Spleen (tissue), 11 donors: ENCODE measurements around the gene ATRIP. TPM values are rescaled to one million over a fixed set of nuclear protein-coding genes. Genes with fewer than 3 reads are reported as not detected.

Source experiments
- DNase-seq: peaks from one replicate; pipeline ENCODE4 v3.0.0-alpha.2; 2020
- H3K27ac ChIP-seq, 8 donors: fragments of 200-600 bp; sonication (generic) in 7 of 8; 1 replicate in 4 of 8; 2 replicates in 4 of 8; pipeline versions ENCODE4 v1.5.0 to v1.8.0; 2016 to 2021; ENCODE audit warnings: inconsistent platforms in 4 of 8, mild to moderate bottlenecking in 4 of 8, moderate library complexity in 1 of 8
- H3K27me3 ChIP-seq, 7 donors: fragments of 200-600 bp; sonication (generic) in 6 of 7; replicated peaks in 1 of 7; 1 replicate in 4 of 7; 2 replicates in 3 of 7; pipeline versions ENCODE4 v1.5.0 to v1.8.0; 2016 to 2021; ENCODE audit warnings: inconsistent platforms in 3 of 7, mild to moderate bottlenecking in 1 of 7
- H3K36me3 ChIP-seq, 6 donors: fragments of 200-600 bp; sonication (generic) in 5 of 6; 1 replicate in 4 of 6; 2 replicates in 2 of 6; pipeline versions ENCODE4 v1.5.0 to v1.8.0; 2016 to 2021; ENCODE audit warnings: inconsistent platforms in 2 of 6
- H3K4me1 ChIP-seq, 6 donors: fragments of 200-600 bp; sonication (generic) in 5 of 6; 1 replicate in 3 of 6; 2 replicates in 3 of 6; pipeline versions ENCODE4 v1.5.0 to v1.8.0; 2016 to 2021; ENCODE audit warnings: inconsistent platforms in 3 of 6
- H3K4me3 ChIP-seq, 8 donors: fragments of 200-600 bp; sonication (generic) in 7 of 8; 1 replicate in 4 of 8; 2 replicates in 4 of 8; pipeline versions ENCODE4 v1.5.0 to v1.8.0; 2016 to 2021; ENCODE audit warnings: inconsistent platforms in 4 of 8, mild to moderate bottlenecking in 4 of 8, moderate library complexity in 2 of 8
- H3K9me3 ChIP-seq, 8 donors: fragments of 200-600 bp; sonication (generic) in 7 of 8; 1 replicate in 4 of 8; 2 replicates in 4 of 8; pipeline versions ENCODE4 v1.5.0 to v1.8.0; 2016 to 2021; ENCODE audit warnings: inconsistent platforms in 4 of 8
- POLR2A ChIP-seq, 3 donors: fragments of 450-650 bp; IDR thresholded peaks; one replicate each; pipeline ENCODE4 v1.5.1; 2017; ENCODE audit warnings: antibody characterized with exemption in 3 of 3, mild to moderate bottlenecking in 1 of 3
- POLR2AphosphoS5 ChIP-seq, 3 donors: sonication (generic); formaldehyde crosslinking; IDR thresholded peaks; one replicate each; pipeline ENCODE4 v1.5.1; 2017; ENCODE audit warnings: antibody characterized with exemption in 3 of 3
- WGBS, 5 donors: extraction: QIAGEN DNeasy Blood & Tissue Kit in 3 of 5; methylation state at CpG; one replicate each; pipeline versions ENCODE4 v1.1.5 to v1.1.7; 2013 to 2018; 5-methylcytosine and 5-hydroxymethylcytosine counted together
- intact Hi-C: fragments of 100-400 bp; cut with DNase I; formaldehyde crosslinking; loops from one replicate; pipeline ENCODE4 v1.15.0; 2023; ENCODE audit warnings: low total_unique reads
- polyA plus RNA-seq, 3 donors: library from polyadenylated mRNA; stranded (reverse); fragments of 200-250 nt; gene quantifications; one replicate each; pipeline ENCODE4 v1.2.1, GENCODE V29; 2013
- total RNA-seq, 7 donors: library from RNA; depleted of rRNA in 3 of 7; stranded (reverse); fragments of >200 nt in 3 of 7; fragmentation: NEBNext Ultra II Directional in 4 of 7; extraction: Animal tissue kit (Norgen Biotek cat#: 25700) in 4 of 7; gene quantifications; one replicate each; pipeline versions ENCODE4 v1.1.0 to v1.2.1, GENCODE V29; 2016 to 2021
- TF ChIP-seq, protein P1 (sequence below), 11 experiments: fragments of 200-600 bp in 7 of 11; fragments of 450-650 bp in 4 of 11; sonication (generic) in 4 of 11; IDR thresholded peaks in 8 of 11; conservative IDR thresholded peaks in 3 of 11; 1 replicate in 7 of 11; 2 replicates in 4 of 11; pipeline versions ENCODE4 v1.4.0 to v1.8.0; 2016 to 2021; ENCODE audit warnings: antibody characterized with exemption in 11 of 11, inconsistent platforms in 4 of 11, mild to moderate bottlenecking in 1 of 11
- donor health status: healthy with polysubstance abuse.
- donor health status: DM: no; HTN: no; CAD: no; lungs with moderate emphysema.
- donor health status: DM: no; HTN: no; CAD: no.
- donor health status: Bipolar disorder and iron deficiency.
- donor health status: healthy.
- donor health status: DM: no; HTN: no; CAD: no.
- donor health status: DM: yes; HTN: yes; CAD: no.

The ATRIP gene
- total and polyA plus RNA-seq, 10 donors = 5.2 to 10.0 (median 6.8) TPM

DNA sequence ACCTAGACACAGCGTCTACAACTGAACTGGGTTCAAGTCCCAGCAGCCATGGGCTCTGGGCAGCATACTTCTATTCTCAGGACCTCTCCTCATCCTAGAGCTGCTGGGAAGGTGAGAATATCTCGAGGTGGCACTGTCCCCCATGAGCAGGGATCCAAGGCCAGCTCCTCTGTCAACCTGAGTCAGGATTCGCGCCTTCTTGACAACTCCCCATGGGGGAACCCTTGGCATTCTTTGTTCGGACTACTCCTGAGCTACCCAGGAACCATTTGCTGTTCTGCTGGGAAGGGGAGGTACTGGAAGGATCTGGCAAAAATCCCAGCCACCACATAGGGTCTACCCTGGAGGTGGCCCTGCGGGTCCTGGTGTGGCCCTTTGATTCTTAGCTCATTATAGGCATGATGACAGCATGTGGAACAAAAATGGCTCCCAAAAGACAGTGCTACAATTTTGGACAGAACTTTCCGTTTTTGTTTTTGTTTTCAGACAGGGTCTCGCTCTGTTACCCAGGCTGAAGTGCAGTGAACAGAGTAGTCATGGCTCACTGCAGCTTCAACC, 38.9 kb upstream of the ATRIP start:
- whole genome bisulfite sequencing, 5 donors = 83 to 90% (median 88%) methylated on average over 7 to 8 of the region's 8 CpGs
- intact Hi-C loops = no loop called here
- DNase-seq = peak; percentile 35
- Histone ChIP-seq H3K27ac (peak overlapping the region in 6 of 8 donors; percentile 4 to 72 (median 49)), H3K9me3 (no peaks in the 10 kb centered on the region), H3K36me3 (peaks cover 0 to 63% (median 10%) of the 10 kb centered on the region in 6 donors), H3K4me1 (peaks cover 0 to 37% (median 16%) of the 10 kb centered on the region in 6 donors), H3K4me3 (no peak overlapping the region), H3K27me3 (no peaks in the 10 kb centered on the region)
- no peak for TF ChIP-seq POLR2A (IDR thresholded peaks at IDR 0.05)
- TF ChIP-seq, protein P1, sequence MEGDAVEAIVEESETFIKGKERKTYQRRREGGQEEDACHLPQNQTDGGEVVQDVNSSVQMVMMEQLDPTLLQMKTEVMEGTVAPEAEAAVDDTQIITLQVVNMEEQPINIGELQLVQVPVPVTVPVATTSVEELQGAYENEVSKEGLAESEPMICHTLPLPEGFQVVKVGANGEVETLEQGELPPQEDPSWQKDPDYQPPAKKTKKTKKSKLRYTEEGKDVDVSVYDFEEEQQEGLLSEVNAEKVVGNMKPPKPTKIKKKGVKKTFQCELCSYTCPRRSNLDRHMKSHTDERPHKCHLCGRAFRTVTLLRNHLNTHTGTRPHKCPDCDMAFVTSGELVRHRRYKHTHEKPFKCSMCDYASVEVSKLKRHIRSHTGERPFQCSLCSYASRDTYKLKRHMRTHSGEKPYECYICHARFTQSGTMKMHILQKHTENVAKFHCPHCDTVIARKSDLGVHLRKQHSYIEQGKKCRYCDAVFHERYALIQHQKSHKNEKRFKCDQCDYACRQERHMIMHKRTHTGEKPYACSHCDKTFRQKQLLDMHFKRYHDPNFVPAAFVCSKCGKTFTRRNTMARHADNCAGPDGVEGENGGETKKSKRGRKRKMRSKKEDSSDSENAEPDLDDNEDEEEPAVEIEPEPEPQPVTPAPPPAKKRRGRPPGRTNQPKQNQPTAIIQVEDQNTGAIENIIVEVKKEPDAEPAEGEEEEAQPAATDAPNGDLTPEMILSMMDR (IDR thresholded peaks at IDR 0.05 in 8 of 11, conservative IDR thresholded peaks at IDR 0.05 in 3 of 11) = no peak
- no peak for TF ChIP-seq POLR2AphosphoS5 (IDR thresholded peaks at IDR 0.05)

DNA sequence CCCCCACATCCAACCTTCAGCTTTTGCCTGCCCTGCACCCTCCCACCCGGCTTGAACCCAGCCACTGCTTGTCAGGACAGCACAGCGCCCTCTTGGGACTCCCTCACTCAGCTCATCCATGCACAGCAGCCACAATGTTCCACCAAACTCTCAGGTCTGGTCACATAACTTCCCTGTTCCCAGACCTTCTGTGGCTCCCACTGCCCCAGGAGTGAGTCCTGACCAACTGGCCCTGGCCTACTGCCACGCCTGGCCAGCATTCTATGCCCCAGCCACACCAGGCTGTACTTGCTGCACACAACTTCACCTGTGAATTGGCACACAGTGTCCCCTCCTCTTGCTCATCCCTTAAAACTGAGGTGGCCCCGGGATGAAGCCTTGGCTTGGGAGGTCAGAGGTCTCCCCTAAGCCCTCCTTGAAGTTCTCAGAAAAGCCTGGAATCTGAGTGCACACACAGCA, 37.7 kb upstream of the ATRIP start:
- TF ChIP-seq POLR2AphosphoS5 (IDR thresholded peaks at IDR 0.05) (no peak), POLR2A (IDR thresholded peaks at IDR 0.05) (no peak)
- TF ChIP-seq, protein P1 (IDR thresholded peaks at IDR 0.05 in 8 of 11, conservative IDR thresholded peaks at IDR 0.05 in 3 of 11) = no peak
- intact Hi-C loops = no loop called here
- peaks cover 0 to 76% (median 16%) of the 10 kb centered on the region in 6 donors for H3K36me3 ChIP-seq
- no peaks in the 10 kb centered on the region for H3K9me3 ChIP-seq
- DNase-seq = peak; percentile 55
- no peak overlapping the region for H3K4me3 ChIP-seq
- H3K4me1 ChIP-seq = peaks cover 0 to 25% (median 10%) of the 10 kb centered on the region in 6 donors
- 75 to 90% (median 78%) methylated on average over 4 of the region's 4 CpGs for WGBS, 5 donors
- H3K27ac ChIP-seq = peak overlapping the region in 2 of 8 donors; percentile 71 to 72
- no peaks in the 10 kb centered on the region for H3K27me3 ChIP-seq

DNA sequence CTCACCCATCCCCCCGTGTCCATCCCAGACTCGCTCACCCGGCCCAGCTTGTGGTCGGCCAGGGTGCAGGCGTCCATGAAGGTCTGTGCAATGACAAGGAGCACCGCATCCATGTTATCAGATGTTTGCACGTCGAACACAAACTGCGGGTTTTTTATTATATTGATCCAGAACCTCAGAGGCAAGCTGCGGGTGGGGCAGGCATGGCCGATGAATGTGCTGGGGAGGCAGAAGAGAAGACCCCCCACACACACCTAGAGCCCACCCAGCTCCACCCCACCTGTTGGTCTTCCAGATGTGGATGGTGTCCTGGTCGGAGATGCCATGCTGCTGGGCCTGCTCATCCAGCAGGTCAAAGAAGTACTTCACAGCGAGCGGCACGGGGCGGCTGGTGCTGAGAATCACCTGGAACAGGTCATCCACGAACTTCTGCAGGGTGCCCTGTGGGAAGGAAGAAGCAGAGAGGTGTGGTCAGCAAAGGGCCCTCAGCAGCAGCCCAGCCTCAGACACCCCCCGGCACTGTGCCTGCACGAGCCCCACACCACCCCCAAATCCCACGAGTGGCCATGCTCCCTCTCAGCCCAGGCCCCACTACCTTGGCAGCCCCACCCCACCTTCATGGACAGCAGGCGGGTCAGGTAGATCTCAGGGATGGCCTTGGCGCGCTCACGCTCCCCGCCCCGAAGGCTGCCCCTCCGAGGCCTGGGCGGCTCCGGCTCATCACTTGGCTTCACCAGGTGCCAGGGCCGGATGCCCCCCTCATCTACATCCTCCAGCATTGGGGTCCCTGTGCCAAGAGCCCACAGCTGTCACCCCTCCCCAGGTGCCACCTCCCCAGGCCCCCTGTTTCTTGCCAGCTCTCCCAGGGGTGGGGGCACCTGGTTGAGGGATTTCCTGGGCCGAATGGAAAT, 37.0 kb upstream of the ATRIP start:
- Histone ChIP-seq H3K4me3 (no peak overlapping the region), H3K36me3 (peaks cover 0 to 83% (median 17%) of the 10 kb centered on the region in 6 donors), H3K9me3 (no peaks in the 10 kb centered on the region), H3K27me3 (no peaks in the 10 kb centered on the region), H3K4me1 (peaks cover 0 to 18% (median 3%) of the 10 kb centered on the region in 6 donors), H3K27ac (no peak overlapping the region)
- peak; percentile 66 for DNase-seq
- WGBS, 5 donors = 89 to 94% (median 91%) methylated on average over 28 to 31 of the region's 31 CpGs
- TF ChIP-seq POLR2A (IDR thresholded peaks at IDR 0.05) = no peak
- TF ChIP-seq POLR2AphosphoS5 (IDR thresholded peaks at IDR 0.05) = no peak
- TF ChIP-seq, protein P1 (IDR thresholded peaks at IDR 0.05 in 8 of 11, conservative IDR thresholded peaks at IDR 0.05 in 3 of 11) = no peak
- intact Hi-C loops = no loop called here
